ENCODE measurements around the gene SIGLEC1. TPM values are rescaled to one million over a fixed set of nuclear protein-coding genes. Genes with fewer than 3 reads are reported as not detected.

SIGLEC1 gene
- total and polyA plus RNA-seq, 2 donors (not counting 3 experiments of a cell fraction or from before 2014, with no cell fraction given) = not detected

- FAIRE-seq (no peak), DNase-seq (ENCODE audit: low read depth, low spot score) (no peak)
- no peaks in the 10 kb centered on the region for H3K36me3 ChIP-seq (ENCODE audit: control insufficient read depth in 2 of 2, extremely low read depth in 1 of 2, insufficient read depth in 2 of 2, low read length in 2 of 2)
- dilution Hi-C loops (cut with MboI; ENCODE audit: extremely low pct_ligation_motif_present, low sequenced_read_pairs) = no loop called here
- H2AFZ ChIP-seq (ENCODE audit: low read depth, low read length) = no peak overlapping the region
- no peak overlapping the region for H3K4me3 ChIP-seq (replicated peaks in 1 of 3; ENCODE audit: insufficient read depth in 1 of 3, low read depth in 1 of 3, low read length in 3 of 3)
- ChIA-PET POLR2A (no interaction called here), CTCF (interaction anchor here (1.4 to 2.2 kb wide), 3 partner anchors 11 to 34 kb away, joined by 3 to 5 read pairs (median 5); no protein-coding TSS in a partner anchor)
- H4K20me1 ChIP-seq (replicated peaks; ENCODE audit: control insufficient read depth, extremely low read depth, insufficient read depth, low read length) = no peaks in the 10 kb centered on the region
- TF ChIP-seq EZH2 (IDR thresholded peaks at IDR 0.05; ENCODE audit: borderline replicate concordance, low read depth, low read length, severe bottlenecking) (no peak), POLR2A (IDR thresholded peaks at IDR 0.05; ENCODE audit: low read depth, low read length) (peak; percentile 30)
- intact Hi-C loops (cut with micrococcal nuclease) = no loop called here
- no peaks in the 10 kb centered on the region for H3K9me1 ChIP-seq (replicated peaks; ENCODE audit: control insufficient read depth, extremely low read depth, insufficient read depth, low read length)
- H3K27ac ChIP-seq (ENCODE audit: insufficient read depth, low read depth, low read length) = no peak overlapping the region
- H3K9ac ChIP-seq (replicated peaks; ENCODE audit: extremely low read depth, insufficient read depth, low read length) = no peak overlapping the region
- peaks cover 0 to 3% of the 10 kb centered on the region in 2 experiments for H3K27me3 ChIP-seq (ENCODE audit: control insufficient read depth in 2 of 2, insufficient read depth in 2 of 2, low read length in 2 of 2)
- H3K4me2 ChIP-seq (ENCODE audit: insufficient read depth, low read length) = no peak overlapping the region
- no peaks in the 10 kb centered on the region for H3K79me2 ChIP-seq (ENCODE audit: control insufficient read depth, insufficient read depth, low read length)
- no TSS peak for BruUV-seq (replicated peaks)
- no peaks in the 10 kb centered on the region for H3K9me3 ChIP-seq (replicated peaks; ENCODE audit: control insufficient read depth, insufficient read depth, low read length)
- H3K4me1 ChIP-seq (ENCODE audit: control insufficient read depth, extremely low read depth, insufficient read depth, low read length) = peaks cover 5% of the 10 kb centered on the region
Measured at GRCh38 chr20:3734111-3734843, 21.9 kb upstream of the SIGLEC1 start.

GRCh38 chr20:3733119-3733995, 21.0 kb upstream of the SIGLEC1 start:
- CTCF ChIA-PET = interaction anchor here (1.0 to 7.2 kb wide), 5 partner anchors 12 to 45 kb away, joined by 3 to 40 read pairs (median 5); no protein-coding TSS in a partner anchor
- no peaks in the 10 kb centered on the region for H3K79me2 ChIP-seq (ENCODE audit: control insufficient read depth, insufficient read depth, low read length)
- H2AFZ ChIP-seq (ENCODE audit: low read depth, low read length) = peak overlapping the region; percentile 71
- no TSS peak for BruUV-seq (replicated peaks)
- H3K9me3 ChIP-seq (replicated peaks; ENCODE audit: control insufficient read depth, insufficient read depth, low read length) = no peaks in the 10 kb centered on the region
- intact Hi-C loops (cut with micrococcal nuclease) (no loop called here), dilution Hi-C loops (cut with MboI; ENCODE audit: extremely low pct_ligation_motif_present, low sequenced_read_pairs) (no loop called here)
- H3K4me2 ChIP-seq (ENCODE audit: insufficient read depth, low read length) = no peak overlapping the region
- peaks cover under 1 to 3% of the 10 kb centered on the region in 2 experiments for H3K27me3 ChIP-seq (ENCODE audit: control insufficient read depth in 2 of 2, insufficient read depth in 2 of 2, low read length in 2 of 2)
- POLR2A ChIA-PET = no interaction called here
- peak overlapping the region; percentile 16 to 42 (median 34) for H3K4me3 ChIP-seq (replicated peaks in 1 of 3; ENCODE audit: insufficient read depth in 1 of 3, low read depth in 1 of 3, low read length in 3 of 3)
- H4K20me1 ChIP-seq (replicated peaks; ENCODE audit: control insufficient read depth, extremely low read depth, insufficient read depth, low read length) = no peaks in the 10 kb centered on the region
- TF ChIP-seq EZH2 (IDR thresholded peaks at IDR 0.05; ENCODE audit: borderline replicate concordance, low read depth, low read length, severe bottlenecking) = no peak
- no peak for TF ChIP-seq JUN (IDR thresholded peaks at IDR 0.05; ENCODE audit: borderline replicate concordance, insufficient read depth, insufficient read length, low read depth)
- TF ChIP-seq GATA2 (IDR thresholded peaks at IDR 0.05; ENCODE audit: insufficient read depth, insufficient read length, low read depth, low read length) = no peak
- no peak for TF ChIP-seq POLR2A (IDR thresholded peaks at IDR 0.05; ENCODE audit: low read depth, low read length)
- no peak for TF ChIP-seq FOS (IDR thresholded peaks at IDR 0.05; ENCODE audit: borderline replicate concordance, insufficient read depth, low read length)
- TF ChIP-seq POLR2AphosphoS5 (IDR thresholded peaks at IDR 0.05; ENCODE audit: insufficient read depth, low read depth, low read length) = no peak
- TF ChIP-seq CTCF (IDR thresholded peaks at IDR 0.05; ENCODE audit: extremely low read depth in 1 of 2, insufficient read depth in 1 of 2, low read depth in 1 of 2, low read length in 2 of 2) = no peak
- no peak for TF ChIP-seq MAX (IDR thresholded peaks at IDR 0.05; ENCODE audit: insufficient read depth, insufficient read length)
- TF ChIP-seq MYC (IDR thresholded peaks at IDR 0.05; ENCODE audit: low read depth, low read length) = no peak
- no peaks in the 10 kb centered on the region for H3K9me1 ChIP-seq (replicated peaks; ENCODE audit: control insufficient read depth, extremely low read depth, insufficient read depth, low read length)
- no peak overlapping the region for H3K9ac ChIP-seq (replicated peaks; ENCODE audit: extremely low read depth, insufficient read depth, low read length)
- H3K36me3 ChIP-seq (ENCODE audit: control insufficient read depth in 2 of 2, extremely low read depth in 1 of 2, insufficient read depth in 2 of 2, low read length in 2 of 2) = no peaks in the 10 kb centered on the region
- no peak overlapping the region for H3K27ac ChIP-seq (ENCODE audit: insufficient read depth, low read depth, low read length)
- DNase-seq (ENCODE audit: low read depth, low spot score) = no peak
- FAIRE-seq = no peak
- H3K4me1 ChIP-seq (ENCODE audit: control insufficient read depth, extremely low read depth, insufficient read depth, low read length) = no peaks in the 10 kb centered on the region
